Neutrophil (primary cell): ENCODE results near the gene TJAP1.

Experiments
- H3K27ac ChIP-seq: fragments of 200-600 bp; sonication (generic); 2 replicates; pipeline ENCODE4 v1.5.1; 2016; ENCODE audit warnings: mild to moderate bottlenecking, moderate library complexity
- H3K27me3 ChIP-seq: fragments of 200-600 bp; sonication (generic); 2 replicates; pipeline ENCODE4 v1.6.0; 2016; ENCODE audit warnings: mild to moderate bottlenecking
- H3K36me3 ChIP-seq: fragments of 200-600 bp; sonication (generic); 2 replicates; pipeline ENCODE4 v1.5.1; 2017
- H3K4me1 ChIP-seq, 2 experiments: fragments of 200-600 bp in 1 of 2; sonication (generic) in 1 of 2; 1 replicate in 1 of 2; 2 replicates in 1 of 2; pipeline versions ENCODE4 v1.5.1 to v1.6.1; 2013 to 2016; ENCODE audit warnings: low read depth in 1 of 2, low read length in 1 of 2, mild to moderate bottlenecking in 1 of 2, moderate library complexity in 1 of 2; ENCODE audit not compliant: control insufficient read depth in 1 of 2, insufficient read depth in 1 of 2
- H3K4me3 ChIP-seq, 2 experiments: fragments of 200-600 bp in 1 of 2; sonication (generic) in 1 of 2; 1 replicate in 1 of 2; 2 replicates in 1 of 2; pipeline ENCODE4 v1.5.1; 2013 to 2016; ENCODE audit warnings: low read depth in 1 of 2, low read length in 1 of 2, mild to moderate bottlenecking in 1 of 2, moderate library complexity in 1 of 2
- H3K9me3 ChIP-seq: fragments of 200-600 bp; sonication (generic); 2 replicates; pipeline ENCODE4 v1.5.1; 2016
- TF ChIP-seq, protein P1 (sequence below): fragments of 200-600 bp; sonication (generic); IDR thresholded peaks from 2 replicates; pipeline ENCODE4 v1.5.1; 2016; ENCODE audit warnings: antibody characterized with exemption

Gene TJAP1

GRCh38 chr6:43437700-43438099 lies 39.7 kb upstream of the TJAP1 start:
- TF ChIP-seq, protein P1, sequence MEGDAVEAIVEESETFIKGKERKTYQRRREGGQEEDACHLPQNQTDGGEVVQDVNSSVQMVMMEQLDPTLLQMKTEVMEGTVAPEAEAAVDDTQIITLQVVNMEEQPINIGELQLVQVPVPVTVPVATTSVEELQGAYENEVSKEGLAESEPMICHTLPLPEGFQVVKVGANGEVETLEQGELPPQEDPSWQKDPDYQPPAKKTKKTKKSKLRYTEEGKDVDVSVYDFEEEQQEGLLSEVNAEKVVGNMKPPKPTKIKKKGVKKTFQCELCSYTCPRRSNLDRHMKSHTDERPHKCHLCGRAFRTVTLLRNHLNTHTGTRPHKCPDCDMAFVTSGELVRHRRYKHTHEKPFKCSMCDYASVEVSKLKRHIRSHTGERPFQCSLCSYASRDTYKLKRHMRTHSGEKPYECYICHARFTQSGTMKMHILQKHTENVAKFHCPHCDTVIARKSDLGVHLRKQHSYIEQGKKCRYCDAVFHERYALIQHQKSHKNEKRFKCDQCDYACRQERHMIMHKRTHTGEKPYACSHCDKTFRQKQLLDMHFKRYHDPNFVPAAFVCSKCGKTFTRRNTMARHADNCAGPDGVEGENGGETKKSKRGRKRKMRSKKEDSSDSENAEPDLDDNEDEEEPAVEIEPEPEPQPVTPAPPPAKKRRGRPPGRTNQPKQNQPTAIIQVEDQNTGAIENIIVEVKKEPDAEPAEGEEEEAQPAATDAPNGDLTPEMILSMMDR: no peak
- H3K4me3 ChIP-seq: no peak overlapping the region
- peaks cover 89% of the 10 kb centered on the region for H3K36me3 ChIP-seq

GRCh38 chr6:43442935-43443334 lies 34.4 kb upstream of the TJAP1 start:
- H3K9me3 ChIP-seq: no peaks in the 10 kb centered on the region
- no peaks in the 10 kb centered on the region for H3K4me1 ChIP-seq
- peaks cover 98% of the 10 kb centered on the region for H3K36me3 ChIP-seq
- TF ChIP-seq, protein P1: no peak
- no peak overlapping the region for H3K4me3 ChIP-seq
- no peak overlapping the region for H3K27ac ChIP-seq
- H3K27me3 ChIP-seq: no peaks in the 10 kb centered on the region

More at GRCh38 chr6:43437700-43438099, 39.7 kb upstream of the TJAP1 start:
- Histone ChIP-seq H3K4me1 (no peaks in the 10 kb centered on the region), H3K27ac (no peak overlapping the region), H3K27me3 (no peaks in the 10 kb centered on the region), H3K9me3 (no peaks in the 10 kb centered on the region)

- H3K4me1 ChIP-seq: no peaks in the 10 kb centered on the region
- H3K9me3 ChIP-seq: no peaks in the 10 kb centered on the region
- H3K27me3 ChIP-seq: no peaks in the 10 kb centered on the region
- no peak overlapping the region for H3K4me3 ChIP-seq
- TF ChIP-seq, protein P1: no peak
- H3K27ac ChIP-seq: no peak overlapping the region
- H3K36me3 ChIP-seq: peaks cover 98% of the 10 kb centered on the region
Measured at GRCh38 chr6:43444036-43444435, 33.3 kb upstream of the TJAP1 start.

DNA sequence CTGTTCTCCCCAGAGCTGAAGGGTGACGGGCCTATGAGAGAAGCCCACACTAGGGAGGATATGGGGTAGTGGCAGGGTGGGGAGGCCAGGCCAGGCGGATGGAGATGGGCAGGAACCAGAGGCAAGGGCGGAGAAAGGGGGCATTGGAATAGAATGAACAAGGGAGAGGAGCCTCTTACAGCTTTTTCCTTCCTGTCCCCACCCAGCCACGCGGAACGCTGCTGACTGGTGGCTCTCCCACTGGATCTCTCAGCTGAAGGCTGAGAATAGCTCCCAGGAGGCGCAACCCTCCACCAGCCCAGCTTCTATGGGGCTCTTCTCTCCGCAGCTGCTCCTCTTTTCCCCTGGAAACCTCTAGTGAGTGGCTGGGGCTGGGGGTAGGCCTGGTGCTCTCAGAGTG lies 32.8 kb upstream of the TJAP1 start:
- H3K36me3 ChIP-seq: peaks cover 98% of the 10 kb centered on the region
- H3K27ac ChIP-seq: no peak overlapping the region
- TF ChIP-seq, protein P1: no peak
- no peaks in the 10 kb centered on the region for H3K9me3 ChIP-seq
- no peaks in the 10 kb centered on the region for H3K4me1 ChIP-seq
- no peak overlapping the region for H3K4me3 ChIP-seq
- no peaks in the 10 kb centered on the region for H3K27me3 ChIP-seq

DNA sequence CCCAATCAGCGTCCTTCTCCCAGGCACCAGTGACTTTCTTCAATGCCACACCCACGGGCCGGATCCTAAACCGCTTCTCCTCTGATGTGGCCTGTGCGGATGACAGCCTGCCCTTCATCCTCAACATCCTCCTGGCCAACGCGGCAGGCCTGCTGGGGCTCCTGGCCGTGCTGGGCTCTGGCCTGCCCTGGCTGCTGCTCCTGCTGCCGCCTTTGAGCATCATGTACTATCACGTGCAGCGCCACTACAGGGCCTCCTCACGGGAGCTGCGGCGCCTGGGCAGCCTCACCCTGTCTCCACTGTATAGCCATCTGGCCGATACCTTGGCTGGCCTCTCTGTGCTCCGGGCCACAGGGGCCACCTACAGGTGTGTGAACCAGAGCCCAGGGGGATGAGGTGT lies 31.8 kb upstream of the TJAP1 start:
- Histone ChIP-seq H3K4me1 (no peaks in the 10 kb centered on the region), H3K9me3 (no peaks in the 10 kb centered on the region), H3K36me3 (peaks cover 98% of the 10 kb centered on the region), H3K4me3 (no peak overlapping the region), H3K27ac (no peak overlapping the region), H3K27me3 (no peaks in the 10 kb centered on the region)
- TF ChIP-seq, protein P1: no peak

GRCh38 chr6:43447604-43448003 lies 29.8 kb upstream of the TJAP1 start:
- Histone ChIP-seq H3K27ac (no peak overlapping the region), H3K4me3 (no peak overlapping the region), H3K27me3 (no peaks in the 10 kb centered on the region), H3K9me3 (no peaks in the 10 kb centered on the region), H3K4me1 (no peaks in the 10 kb centered on the region), H3K36me3 (peaks cover 100% of the 10 kb centered on the region)
- TF ChIP-seq, protein P1: no peak
